Measurements from ENCODE around the gene NLRC3. TPM values are rescaled to one million over a fixed set of nuclear protein-coding genes. Genes with fewer than 3 reads are reported as not detected.

Gene NLRC3
- total RNA-seq, 1 donor from 2014 or later = 22.2 TPM

DNA sequence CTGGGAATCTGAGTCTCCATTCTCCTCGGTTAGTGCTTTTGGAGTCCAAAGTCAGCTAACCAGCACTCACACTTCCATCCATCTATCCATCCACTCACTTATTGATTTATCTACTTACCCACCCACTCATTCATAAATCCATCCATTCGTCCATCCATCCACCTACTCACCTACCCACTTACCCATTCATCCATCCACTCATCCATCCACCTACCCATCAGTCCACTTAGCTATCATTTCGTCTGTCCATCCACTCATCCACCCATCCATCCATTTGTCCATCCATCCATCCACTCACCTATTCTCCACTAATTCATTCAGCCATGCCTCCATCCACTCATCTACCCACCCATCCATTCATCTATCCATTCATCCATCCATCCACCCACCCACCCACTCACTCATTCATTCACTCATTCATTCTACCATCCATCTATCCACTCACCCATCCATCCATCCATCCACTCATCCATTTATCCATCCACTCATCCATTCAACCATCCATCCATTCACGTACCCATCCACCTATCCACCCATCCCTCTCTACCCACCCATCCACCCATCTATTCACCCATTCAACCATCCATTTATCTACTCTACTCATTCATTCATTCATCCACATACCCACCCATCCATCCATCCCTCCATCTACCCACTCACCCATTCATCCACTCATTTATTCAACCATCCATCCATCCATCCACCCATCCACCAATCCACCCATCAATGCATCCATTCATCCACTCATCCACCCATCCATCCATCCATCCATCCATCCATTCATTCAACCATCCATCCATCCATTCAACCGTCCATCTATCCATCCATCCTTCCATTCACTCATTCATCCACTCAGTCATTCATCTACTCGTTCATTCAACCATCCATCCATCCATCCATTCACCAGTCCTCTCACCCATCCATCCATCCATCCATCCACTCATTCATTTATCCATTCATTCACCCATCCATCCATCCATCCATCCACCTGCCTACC is 26.1 kb downstream of the NLRC3 start:
- DNase-seq (no peak), ATAC-seq (ENCODE audit: low read depth) (no peak)
- ChIA-PET CTCF (no interaction called here), POLR2A (no interaction called here)
- Mint-ChIP-seq H3K9me3 (no peaks in the 10 kb centered on the region), H3K4me1 (peaks cover 45% of the 10 kb centered on the region), H3K27ac (no peak overlapping the region), H3K27me3 (no peaks in the 10 kb centered on the region), H3K4me3 (no peak overlapping the region), H3K36me3 (ENCODE audit: low read depth) (peaks cover 60% of the 10 kb centered on the region)
- TF ChIP-seq, protein P1, sequence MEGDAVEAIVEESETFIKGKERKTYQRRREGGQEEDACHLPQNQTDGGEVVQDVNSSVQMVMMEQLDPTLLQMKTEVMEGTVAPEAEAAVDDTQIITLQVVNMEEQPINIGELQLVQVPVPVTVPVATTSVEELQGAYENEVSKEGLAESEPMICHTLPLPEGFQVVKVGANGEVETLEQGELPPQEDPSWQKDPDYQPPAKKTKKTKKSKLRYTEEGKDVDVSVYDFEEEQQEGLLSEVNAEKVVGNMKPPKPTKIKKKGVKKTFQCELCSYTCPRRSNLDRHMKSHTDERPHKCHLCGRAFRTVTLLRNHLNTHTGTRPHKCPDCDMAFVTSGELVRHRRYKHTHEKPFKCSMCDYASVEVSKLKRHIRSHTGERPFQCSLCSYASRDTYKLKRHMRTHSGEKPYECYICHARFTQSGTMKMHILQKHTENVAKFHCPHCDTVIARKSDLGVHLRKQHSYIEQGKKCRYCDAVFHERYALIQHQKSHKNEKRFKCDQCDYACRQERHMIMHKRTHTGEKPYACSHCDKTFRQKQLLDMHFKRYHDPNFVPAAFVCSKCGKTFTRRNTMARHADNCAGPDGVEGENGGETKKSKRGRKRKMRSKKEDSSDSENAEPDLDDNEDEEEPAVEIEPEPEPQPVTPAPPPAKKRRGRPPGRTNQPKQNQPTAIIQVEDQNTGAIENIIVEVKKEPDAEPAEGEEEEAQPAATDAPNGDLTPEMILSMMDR (IDR thresholded peaks at IDR 0.05) = no peak
- intact Hi-C loops (cut with micrococcal nuclease) = no loop called here

DNA sequence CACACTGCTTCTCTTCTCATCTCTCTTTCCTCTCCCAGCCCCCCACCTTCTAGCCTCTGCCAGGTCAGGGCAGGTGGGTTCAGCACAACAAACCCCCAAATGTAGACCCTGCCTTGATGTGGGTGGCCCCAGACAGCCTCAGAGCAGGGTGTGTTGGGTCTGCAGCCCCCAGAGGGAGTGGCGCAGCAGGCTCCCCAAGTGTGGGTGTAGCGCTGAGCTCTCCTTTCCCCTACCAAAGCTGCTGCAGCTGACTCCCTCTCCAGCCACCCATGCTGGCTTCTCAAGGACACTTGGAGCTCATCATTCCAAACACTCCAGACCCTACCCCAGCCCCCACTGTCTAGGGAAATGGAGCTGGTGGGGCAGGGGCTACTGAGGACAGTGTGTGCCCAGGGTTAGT is 27.3 kb downstream of the NLRC3 start:
- no peak for ATAC-seq (ENCODE audit: low read depth)
- intact Hi-C loops (cut with micrococcal nuclease) = loop anchor here (5.0 kb wide), 1 partner anchor 37 kb away; no protein-coding TSS in a partner anchor
- Mint-ChIP-seq H3K27ac (no peak overlapping the region), H3K27me3 (no peaks in the 10 kb centered on the region), H3K36me3 (ENCODE audit: low read depth) (peaks cover 59% of the 10 kb centered on the region), H3K4me1 (peaks cover 47% of the 10 kb centered on the region), H3K9me3 (no peaks in the 10 kb centered on the region), H3K4me3 (no peak overlapping the region)
- TF ChIP-seq, protein P1 (IDR thresholded peaks at IDR 0.05) = no peak
- DNase-seq = no peak
- POLR2A ChIA-PET = interaction anchor here (0.6 kb wide), 1 partner anchor 274 kb away, joined by 13 read pairs; no protein-coding TSS in a partner anchor
- CTCF ChIA-PET = no interaction called here

DNA sequence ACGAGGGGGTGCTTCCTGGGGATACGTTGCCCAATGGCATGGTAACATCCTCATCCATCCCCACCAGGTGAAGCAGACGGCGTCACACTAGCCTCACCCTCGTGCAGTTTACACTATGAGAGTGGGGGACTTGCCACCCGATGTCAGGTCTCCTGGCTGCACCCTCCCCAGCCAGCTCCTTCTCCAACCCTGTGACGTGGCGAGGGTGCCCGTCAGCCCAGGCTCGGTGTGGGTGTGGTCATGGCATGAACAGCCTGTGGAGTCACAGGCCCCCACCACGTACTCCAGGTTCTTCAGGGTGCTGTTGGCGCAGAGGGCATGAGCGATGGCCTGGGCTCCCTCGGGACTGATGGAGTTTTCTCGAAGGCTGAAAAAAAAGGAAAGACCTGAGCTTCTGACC is 28.3 kb downstream of the NLRC3 start:
- DNase-seq (no peak), ATAC-seq (ENCODE audit: low read depth) (peak; percentile 13)
- H3K9me3 Mint-ChIP-seq = no peaks in the 10 kb centered on the region
- peaks cover 56% of the 10 kb centered on the region for H3K36me3 Mint-ChIP-seq (ENCODE audit: low read depth)
- peak overlapping the region; percentile 79 for H3K27ac Mint-ChIP-seq
- TF ChIP-seq, protein P1 (IDR thresholded peaks at IDR 0.05) = no peak
- H3K4me1 Mint-ChIP-seq = peaks cover 43% of the 10 kb centered on the region
- H3K4me3 Mint-ChIP-seq = peak overlapping the region; percentile 53
- H3K27me3 Mint-ChIP-seq = no peaks in the 10 kb centered on the region
- intact Hi-C loops (cut with micrococcal nuclease) = loop anchor here (1.0 to 5.0 kb wide), 3 partner anchors 38 to 168 kb away; partner anchors contain the start of genes SLX4 and TRAP1
- ChIA-PET CTCF (no interaction called here), POLR2A (interaction anchor here (1.0 kb wide), 1 partner anchor 30 kb away, joined by 4 read pairs; no protein-coding TSS in a partner anchor)

DNA sequence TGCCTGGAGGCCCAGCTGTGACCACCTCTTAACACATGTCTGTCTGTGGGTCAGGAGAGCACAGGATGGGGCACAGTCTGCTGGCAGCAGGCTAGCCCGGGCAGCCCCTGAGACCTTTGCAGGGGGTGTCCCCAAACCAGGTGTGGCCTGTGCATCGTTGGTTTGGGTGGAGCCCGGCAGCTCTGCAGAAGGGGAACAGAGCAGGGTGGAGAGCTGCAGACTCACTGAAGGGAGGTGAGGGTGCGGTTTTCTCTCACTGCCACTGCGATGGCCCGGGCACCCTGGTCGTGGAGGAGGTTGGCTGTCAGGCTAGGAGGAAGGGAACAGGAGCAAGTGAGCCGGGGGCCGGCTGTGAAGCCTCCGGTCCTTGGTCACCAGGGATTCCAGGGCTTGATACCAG is 28.8 kb downstream of the NLRC3 start:
- Mint-ChIP-seq H3K9me3 (no peaks in the 10 kb centered on the region), H3K27me3 (no peaks in the 10 kb centered on the region), H3K4me1 (peaks cover 43% of the 10 kb centered on the region), H3K4me3 (peak overlapping the region; percentile 9), H3K36me3 (ENCODE audit: low read depth) (peaks cover 59% of the 10 kb centered on the region), H3K27ac (peak overlapping the region; percentile 79)
- ChIA-PET CTCF (no interaction called here), POLR2A (interaction anchor here (1.0 kb wide), 1 partner anchor 30 kb away, joined by 4 read pairs; no protein-coding TSS in a partner anchor)
- intact Hi-C loops (cut with micrococcal nuclease) = loop anchor here (1.0 to 5.0 kb wide), 3 partner anchors 39 to 169 kb away; partner anchors contain the start of genes SLX4 and TRAP1
- TF ChIP-seq, protein P1 (IDR thresholded peaks at IDR 0.05) = no peak
- DNase-seq = peak; percentile 28
- ATAC-seq (ENCODE audit: low read depth) = peak; percentile 95
